ENCODE results near the gene MANBA. TPM values are rescaled to one million over a fixed set of nuclear protein-coding genes. Genes with fewer than 3 reads are reported as not detected.
"Not testable (repeated sequence)": the region's sequence is repeated elsewhere in the genome, so short reads cannot be mapped to it uniquely, and the experiment has no call there.

MANBA gene
- total RNA-seq, 1 donor from 2014 or later, result 21.4 TPM

GRCh38 chr4:102725229-102725628 is 35.5 kb downstream of the MANBA start:
- DNase-seq (ENCODE audit: low spot score), result no peak

DNA sequence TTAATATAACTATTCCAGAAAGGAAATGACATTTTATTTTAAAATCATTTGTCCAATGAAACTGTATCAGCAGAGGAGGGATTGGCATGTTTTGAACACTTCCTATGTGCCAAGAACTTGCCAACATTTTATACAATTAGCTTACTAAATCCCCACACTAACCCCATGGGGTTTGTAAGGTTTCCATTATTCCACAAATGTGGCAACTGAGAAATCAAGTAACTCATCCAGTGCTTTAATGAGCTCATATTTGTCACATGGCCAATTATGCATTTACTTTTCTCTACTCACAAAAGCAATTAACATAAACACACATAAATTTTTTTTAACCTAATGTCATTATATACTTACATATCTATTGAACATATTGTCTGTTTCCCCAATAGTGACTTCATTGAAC is 37.3 kb downstream of the MANBA start:
- no peak for DNase-seq (ENCODE audit: low spot score)

DNA sequence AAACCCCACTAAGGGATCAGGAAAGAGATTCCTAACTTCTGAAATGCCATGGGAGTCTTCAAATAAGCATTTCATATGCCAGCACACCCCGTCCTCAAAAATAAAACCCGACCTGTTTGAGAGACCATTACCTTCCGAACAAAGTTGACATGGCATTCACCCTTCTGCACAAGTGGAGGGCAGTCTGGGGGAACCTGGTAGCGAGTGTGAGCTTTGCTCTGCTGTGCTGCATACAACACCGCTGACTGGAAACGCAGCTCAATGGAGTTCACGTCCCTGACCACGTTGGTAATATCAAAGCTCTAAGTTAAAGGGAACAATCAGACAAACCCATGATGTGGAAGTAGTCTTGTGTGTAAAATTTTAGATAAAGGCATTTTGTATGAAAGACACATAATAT is 38.0 kb downstream of the MANBA start:
- DNase-seq (ENCODE audit: low spot score), result no peak

GRCh38 chr4:102718833-102719575 is 41.8 kb downstream of the MANBA start:
- DNase-seq (ENCODE audit: low spot score), result not testable (repeated sequence)

DNA sequence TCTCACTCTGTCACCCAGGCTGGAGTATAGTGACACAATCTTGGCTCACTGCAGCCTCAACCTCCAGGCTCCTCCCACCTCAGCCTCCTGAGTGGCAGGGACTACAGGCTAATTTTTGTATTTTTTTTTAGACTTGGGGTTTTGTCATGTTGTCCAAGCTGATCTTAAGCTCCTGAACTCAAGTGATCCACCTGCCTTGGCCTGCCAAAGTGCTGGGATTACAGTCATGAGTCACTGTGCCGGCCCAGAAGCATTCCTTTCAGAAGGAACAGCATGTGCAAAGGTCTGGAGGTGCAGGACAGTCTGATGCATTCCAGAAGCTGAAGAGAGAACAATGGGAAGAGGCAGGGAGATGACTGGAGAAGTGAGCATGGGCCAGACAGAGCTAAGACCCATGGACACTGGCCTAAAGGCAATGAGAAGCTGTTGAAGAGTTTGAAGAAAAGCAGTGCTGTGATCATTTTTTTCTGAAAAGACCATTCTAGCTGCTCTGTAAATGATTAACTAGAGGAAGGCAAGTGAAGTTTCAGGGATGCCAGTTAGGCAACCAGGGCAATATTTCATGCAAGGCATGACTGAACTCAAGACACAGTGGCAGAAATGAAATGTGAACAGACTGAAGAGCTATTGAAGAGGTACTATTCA is 43.2 kb downstream of the MANBA start:
- no peak for DNase-seq (ENCODE audit: low spot score)

DNA sequence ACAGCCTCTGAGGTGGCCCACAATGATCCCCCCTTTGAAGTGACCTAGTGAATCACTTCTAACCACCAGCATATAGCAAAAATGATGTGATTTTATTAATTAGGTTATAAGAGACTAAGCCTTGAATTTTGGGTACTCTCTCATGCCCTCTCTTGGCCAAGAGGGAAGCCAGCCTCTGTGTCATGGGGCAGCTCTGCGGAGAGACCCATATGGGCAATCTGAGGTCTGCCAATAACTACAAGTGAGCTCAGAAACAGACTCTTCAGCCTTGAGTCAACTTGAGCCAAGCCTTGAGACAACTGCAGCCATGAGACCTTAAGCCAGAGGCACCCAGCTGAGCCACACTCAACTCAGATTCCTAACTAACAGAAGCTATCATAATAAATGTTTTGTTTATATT is 45.7 kb downstream of the MANBA start:
- DNase-seq (ENCODE audit: low spot score), result no peak

- not testable (repeated sequence) for DNase-seq (ENCODE audit: low spot score)
These were observed 47.0 kb downstream of the MANBA start for GRCh38 chr4:102713774-102714173.

- no peak for DNase-seq (ENCODE audit: low spot score)
These were observed 47.7 kb downstream of the MANBA start for GRCh38 chr4:102713096-102713495.

GRCh38 chr4:102710986-102711385 is 49.8 kb downstream of the MANBA start:
- DNase-seq (ENCODE audit: low spot score), result no peak

DNA sequence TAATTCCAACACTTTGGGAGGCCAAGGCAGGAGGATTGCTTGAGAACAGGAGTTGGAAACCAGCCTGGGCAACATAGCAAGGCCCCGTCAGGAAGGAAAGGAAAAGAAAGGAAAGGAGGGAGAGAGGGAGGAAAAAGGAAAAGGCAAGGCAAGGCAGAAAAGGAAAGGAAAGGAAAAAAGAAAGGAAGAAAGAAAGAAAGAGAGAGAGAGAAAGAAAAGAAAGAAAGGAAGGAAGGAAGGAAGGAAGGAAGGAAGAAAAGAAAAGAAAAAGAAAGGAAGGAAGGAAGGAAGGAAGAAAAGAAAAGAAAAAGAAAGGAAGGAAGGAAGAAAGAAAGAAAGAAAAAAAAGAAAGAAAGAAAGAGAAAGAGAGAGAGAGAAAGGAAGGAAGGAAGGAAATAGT is 51.7 kb downstream of the MANBA start:
- not testable (repeated sequence) for DNase-seq (ENCODE audit: low spot score)

DNA sequence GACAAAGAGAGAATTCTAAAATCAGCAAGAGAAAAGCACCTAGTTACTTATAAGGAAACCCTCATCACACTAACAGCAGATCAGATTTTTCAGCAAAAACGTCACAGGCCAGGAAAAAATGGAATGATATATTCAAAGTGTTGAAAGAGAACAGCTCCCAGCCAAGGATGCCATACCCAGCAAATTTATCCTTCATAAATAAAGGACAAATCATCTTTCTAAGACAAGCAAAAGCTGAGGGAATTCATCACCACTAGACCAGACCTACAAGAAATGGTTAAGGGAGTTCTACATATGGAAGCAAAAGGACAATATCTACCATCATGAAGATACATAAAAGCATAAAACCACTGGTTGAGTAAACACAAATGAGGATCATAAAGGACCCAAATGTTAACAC is 53.6 kb downstream of the MANBA start:
- no peak for DNase-seq (ENCODE audit: low spot score)

DNA sequence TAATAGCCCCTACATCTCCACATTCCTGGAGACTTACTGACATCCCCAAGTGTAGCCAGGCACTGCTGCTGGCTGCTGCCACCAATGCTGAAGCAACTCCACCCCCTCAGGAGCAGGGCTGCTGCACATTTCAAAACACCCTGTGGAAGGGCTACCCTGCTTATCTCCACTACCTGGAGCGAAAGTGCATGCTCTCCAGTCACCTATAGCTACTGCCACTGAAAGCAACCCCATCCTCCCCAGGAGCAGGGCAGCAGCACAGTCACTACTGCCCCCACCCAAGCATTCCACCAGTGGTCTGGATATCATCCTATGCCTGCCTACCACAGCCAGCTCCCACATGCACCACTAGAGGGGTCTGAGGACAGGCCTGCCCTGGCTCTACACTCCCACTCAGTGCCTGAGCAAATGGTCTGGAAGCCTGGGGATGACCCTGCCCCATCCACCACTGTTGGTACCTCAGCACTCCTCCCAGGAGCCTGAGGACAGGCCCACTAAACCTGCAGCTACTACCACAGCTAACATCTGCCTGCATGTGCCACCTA is 55.3 kb downstream of the MANBA start:
- DNase-seq (ENCODE audit: low spot score), result no peak

DNA sequence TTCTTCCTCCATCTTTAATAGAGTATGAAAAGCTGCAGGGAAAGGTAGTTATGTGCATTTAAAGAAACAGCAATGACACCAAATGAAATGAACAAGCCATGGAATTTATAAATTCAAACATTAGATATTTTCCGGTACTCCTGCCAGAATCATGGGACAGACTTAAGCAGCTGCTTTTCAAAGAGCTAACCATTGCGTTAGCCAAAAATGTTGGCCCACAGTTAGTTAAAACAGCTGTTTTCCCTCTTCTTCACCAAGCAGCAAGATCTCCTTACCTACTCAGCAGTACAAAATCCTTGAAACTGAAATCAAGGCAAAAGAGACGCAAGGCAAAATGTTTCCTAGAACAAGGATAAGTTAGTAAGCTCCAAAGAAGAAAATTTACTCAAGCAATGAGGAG is 64.0 kb downstream of the MANBA start:
- DNase-seq (ENCODE audit: low spot score), result no peak

- no peak for DNase-seq (ENCODE audit: low spot score)
These were observed 66.0 kb downstream of the MANBA start for GRCh38 chr4:102694791-102695190.

DNA sequence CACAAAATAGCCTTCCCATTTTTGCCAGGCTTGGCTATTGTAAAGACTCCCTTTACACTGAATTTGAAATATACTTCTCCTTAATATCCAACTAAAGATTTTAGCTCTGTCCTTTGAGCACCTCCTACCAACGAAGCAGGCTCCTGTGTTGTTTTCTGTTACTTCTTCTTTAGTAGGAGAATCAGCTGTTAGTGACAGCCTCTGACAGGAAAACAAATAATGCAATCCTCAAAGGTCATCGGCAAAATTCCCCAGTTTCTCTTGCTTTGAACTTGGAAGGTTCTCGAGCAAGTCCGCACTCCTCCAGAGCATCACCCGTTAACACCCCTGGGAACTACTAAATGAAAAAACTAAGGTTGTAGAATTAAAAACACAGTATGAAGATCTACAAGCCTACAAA is 66.9 kb downstream of the MANBA start:
- no peak for DNase-seq (ENCODE audit: low spot score)

GRCh38 chr4:102693262-102693850 is 67.4 kb downstream of the MANBA start:
- no peak for DNase-seq (ENCODE audit: low spot score)

DNA sequence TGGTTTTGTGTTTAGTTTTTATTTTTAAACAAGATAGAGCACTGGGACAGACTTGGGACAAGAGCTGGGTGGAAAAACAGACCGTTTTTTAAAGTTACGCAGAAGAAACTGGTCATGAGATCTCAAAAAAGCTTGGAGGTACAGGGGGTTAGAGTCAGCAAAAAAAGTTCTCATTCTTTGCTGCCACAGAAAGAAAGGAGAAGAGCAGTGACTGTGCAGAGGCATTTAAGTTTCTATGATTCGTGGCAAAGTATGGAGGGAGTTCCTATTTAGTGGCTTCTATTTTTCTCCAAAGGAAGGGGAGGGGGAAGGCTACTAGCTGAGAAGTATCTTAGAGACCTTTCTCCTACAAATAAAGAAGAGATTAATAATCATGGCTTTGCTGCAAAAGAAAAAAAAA is 68.3 kb downstream of the MANBA start:
- no peak for DNase-seq (ENCODE audit: low spot score)

GRCh38 chr4:102687982-102688433 is 72.8 kb downstream of the MANBA start:
- no peak for DNase-seq (ENCODE audit: low spot score)

GRCh38 chr4:102687373-102687981 is 73.3 kb downstream of the MANBA start:
- DNase-seq (ENCODE audit: low spot score), result no peak

- no peak for DNase-seq (ENCODE audit: low spot score)
These were observed 75.0 kb downstream of the MANBA start for GRCh38 chr4:102685768-102686167.

GRCh38 chr4:102684610-102685052 is 76.1 kb downstream of the MANBA start:
- no peak for DNase-seq (ENCODE audit: low spot score)

All from mesenteric fat pad (tissue), 1 donor.